ENCODE data around the gene FGF7.
"Not testable (repeated sequence)": the region's sequence is repeated elsewhere in the genome, so short reads cannot be mapped to it uniquely, and the experiment has no call there.

Gene FGF7

DNA sequence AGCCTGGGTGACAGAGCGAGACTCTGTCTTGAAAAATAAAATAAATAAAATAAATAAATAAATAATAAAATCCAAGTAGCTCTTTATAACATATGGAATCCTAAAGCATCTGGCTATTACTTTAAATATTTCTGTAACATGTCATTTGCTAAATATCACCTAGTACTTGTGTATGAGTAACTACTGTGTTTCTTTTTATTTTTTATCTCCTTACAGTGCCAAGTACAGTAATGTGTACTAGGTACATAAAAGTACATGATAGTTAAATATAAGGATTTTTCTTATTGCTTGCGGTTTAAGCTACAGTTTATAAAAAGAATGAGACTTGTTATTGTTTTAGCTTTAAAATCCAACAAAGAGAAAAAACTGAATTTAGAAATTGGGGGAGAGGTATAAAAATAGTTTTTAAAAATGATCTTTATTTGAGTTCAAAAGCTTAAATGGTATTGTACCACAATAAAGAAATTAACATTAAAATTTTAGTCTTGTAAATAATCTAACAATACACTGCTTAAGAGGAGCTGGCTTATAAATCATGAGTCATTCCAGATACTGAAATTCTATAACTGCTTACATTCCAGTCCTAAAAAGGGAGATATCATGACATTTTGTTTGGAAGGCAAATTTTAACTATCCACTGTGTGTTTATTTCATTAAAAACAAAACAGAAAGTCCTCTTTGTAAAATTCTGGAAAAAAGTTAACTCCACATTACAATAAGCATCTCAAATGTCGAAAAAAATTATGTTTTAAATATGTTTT is 73.1 kb downstream of the FGF7 start:
- DNase-seq = no peak

DNA sequence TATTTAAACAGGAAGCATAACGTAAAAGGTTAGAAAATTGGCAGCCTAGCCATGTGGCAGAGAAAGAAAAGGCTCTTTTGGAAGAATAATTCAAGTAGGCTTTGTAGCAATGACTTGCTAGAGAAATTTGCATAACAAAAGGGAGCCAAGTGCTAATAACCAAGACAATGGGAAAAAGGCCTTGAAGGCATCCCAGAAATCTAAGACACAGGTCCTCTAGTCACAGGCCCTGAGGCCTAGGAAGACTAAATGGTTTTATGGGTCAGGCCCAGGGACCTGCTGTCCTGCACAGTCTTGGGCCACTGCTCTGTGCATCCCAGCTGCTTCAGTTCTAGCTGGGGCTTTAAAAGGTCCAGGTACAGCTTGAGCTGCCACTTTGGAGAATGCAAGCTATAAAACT is 78.5 kb downstream of the FGF7 start:
- DNase-seq = no peak

DNA sequence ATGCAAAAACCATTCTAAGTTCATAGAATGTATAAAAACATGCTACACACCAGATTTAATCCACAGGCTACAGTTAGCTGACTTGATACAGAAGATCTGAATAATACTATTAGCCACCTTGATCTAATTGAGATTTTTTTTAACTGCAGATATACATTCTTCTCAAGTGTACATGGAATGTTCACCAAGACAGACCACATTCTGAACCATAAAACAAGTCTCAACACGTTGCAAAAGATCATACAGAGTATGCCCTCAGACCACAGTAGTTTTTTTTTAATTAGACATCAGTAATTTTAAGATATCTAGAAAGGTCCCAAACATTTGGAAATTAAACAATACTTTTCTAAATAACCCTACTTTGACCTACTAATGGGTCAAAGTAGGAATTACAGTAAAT is 83.3 kb downstream of the FGF7 start:
- no peak for DNase-seq

DNA sequence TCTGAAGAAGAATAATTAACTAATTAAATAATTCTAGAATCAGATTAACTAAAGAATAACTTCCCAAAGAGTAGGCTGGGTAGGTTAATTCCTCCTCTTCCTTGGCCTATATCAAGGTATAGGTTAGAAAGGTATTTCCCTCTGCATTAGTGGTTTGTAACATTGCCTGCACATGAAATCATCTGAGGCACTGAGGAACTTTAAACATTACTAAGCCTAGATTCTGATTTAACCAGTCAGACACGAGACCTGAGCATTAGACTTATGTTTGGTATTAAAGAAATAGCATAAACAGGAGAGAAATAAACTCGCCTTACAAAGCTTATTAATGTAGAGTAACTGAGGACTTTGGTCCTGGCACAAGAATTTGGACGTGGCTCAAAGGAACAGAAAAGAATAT is 84.2 kb downstream of the FGF7 start:
- no peak for DNase-seq

DNA sequence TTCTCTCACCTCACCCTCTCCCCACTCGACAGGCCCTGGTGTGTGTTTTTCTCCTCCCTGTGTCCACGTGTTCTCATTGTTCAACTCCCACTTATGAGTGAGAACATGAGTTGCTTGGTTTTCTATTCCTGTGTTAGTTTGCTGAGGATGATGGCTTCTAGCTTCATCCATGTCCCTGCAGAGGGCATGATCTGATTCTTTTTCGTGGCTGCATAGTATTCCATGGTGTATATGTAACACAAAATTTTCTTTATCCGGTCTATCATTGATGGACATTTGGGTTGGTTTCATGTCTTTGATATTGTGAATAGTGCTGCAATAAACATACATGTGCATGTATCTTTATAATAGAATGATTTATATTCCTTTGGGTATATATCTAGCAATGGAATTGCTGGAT is 89.7 kb downstream of the FGF7 start:
- not testable (repeated sequence) for DNase-seq

DNA sequence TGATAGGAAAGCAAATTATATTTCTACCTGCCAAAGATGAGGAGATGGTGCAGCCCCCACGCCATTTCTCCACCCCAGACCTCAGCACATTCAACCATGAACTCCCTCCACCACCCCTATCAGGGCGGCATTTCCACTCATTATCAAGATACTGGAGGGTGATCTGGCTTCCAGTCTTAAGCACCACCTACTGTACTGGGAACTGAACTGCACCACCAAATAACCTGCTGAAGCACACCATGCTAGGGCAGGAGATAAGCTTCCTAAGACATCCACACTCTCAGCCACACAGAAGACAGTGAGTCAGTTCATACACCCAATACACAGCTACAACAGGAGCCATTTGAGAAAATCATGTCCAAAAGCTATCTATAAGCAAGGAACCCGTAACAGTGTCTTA is 98.8 kb downstream of the FGF7 start:
- DNase-seq = no peak

DNA sequence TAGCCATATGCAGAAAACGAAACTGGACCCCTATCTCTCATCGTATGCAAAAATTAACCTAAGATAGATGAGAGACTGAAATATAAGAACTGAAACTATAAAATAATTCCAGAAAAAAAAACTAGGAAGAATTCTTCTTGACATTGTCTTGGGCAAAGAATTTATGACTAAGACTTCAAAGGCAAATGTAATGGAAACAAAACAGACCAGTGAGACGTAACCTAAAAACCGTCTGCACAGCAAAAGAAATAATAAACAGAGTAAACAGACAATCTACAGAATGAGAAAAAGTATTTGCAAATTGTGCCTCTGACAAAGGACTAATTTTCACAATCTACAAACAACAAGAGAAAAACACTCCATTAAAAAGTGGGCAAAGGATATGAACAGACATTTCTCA is 105.2 kb downstream of the FGF7 start:
- DNase-seq = no peak

DNA sequence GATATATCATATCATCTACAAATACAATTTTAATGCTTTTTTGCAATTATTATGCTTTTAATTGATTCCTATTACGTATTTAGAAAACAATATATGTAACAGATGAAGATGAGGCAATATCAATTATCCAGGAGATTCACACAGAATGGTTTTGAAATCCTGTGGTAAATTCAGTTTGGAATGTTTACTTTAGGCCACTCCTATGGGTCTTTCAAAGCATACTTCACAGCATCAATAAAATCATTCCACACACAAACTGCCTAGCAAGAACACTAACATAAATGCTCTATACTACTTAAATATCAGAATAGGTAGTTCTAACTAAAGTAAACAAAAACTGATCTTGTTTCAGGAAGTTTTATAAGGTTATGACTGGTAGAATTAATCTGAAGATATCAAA is 107.0 kb downstream of the FGF7 start:
- no peak for DNase-seq

Measured in activated T-cell treated with anti-CD3 and anti-CD28 coated beads for 4 hours (primary cell).